Stimulated activated CD4-positive, alpha-beta T cell treated with anti-CD3 and anti-CD28 coated beads, Interleukin-1b, Interleukin-23, amount 100 ng/mL, for 48 hours (primary cell): ENCODE measurements around the gene IL1RAPL1.
"Not testable (repeated sequence)": the region's sequence is repeated elsewhere in the genome, so short reads cannot be mapped to it uniquely, and the experiment has no call there.

Experiments used
- DNase-seq: peaks from one replicate; pipeline ENCODE4 v3.0.0-alpha.2; 2020

The IL1RAPL1 gene

GRCh38 chrX:28800671-28801070, 213.4 kb downstream of the IL1RAPL1 start:
- DNase-seq = not testable (repeated sequence)

GRCh38 chrX:28802625-28803024, 215.4 kb downstream of the IL1RAPL1 start:
- no peak for DNase-seq

GRCh38 chrX:28835991-28836390, 248.7 kb downstream of the IL1RAPL1 start:
- no peak for DNase-seq

GRCh38 chrX:28843817-28844216, 256.6 kb downstream of the IL1RAPL1 start:
- DNase-seq = no peak

GRCh38 chrX:28847423-28847822, 260.2 kb downstream of the IL1RAPL1 start:
- DNase-seq = no peak

GRCh38 chrX:28848707-28849106, 261.5 kb downstream of the IL1RAPL1 start:
- no peak for DNase-seq

- DNase-seq = no peak
Observed at GRCh38 chrX:28850955-28851354, 263.7 kb downstream of the IL1RAPL1 start.

GRCh38 chrX:28851871-28852270, 264.6 kb downstream of the IL1RAPL1 start:
- no peak for DNase-seq

- DNase-seq = no peak
Observed at GRCh38 chrX:28854637-28855036, 267.4 kb downstream of the IL1RAPL1 start.

- no peak for DNase-seq
Observed at GRCh38 chrX:28876408-28876807, 289.2 kb downstream of the IL1RAPL1 start.

GRCh38 chrX:28876901-28877300, 289.7 kb downstream of the IL1RAPL1 start:
- DNase-seq = no peak

- DNase-seq = no peak
Observed at GRCh38 chrX:28880136-28880535, 292.9 kb downstream of the IL1RAPL1 start.

- no peak for DNase-seq
Observed at GRCh38 chrX:28884823-28885222, 297.6 kb downstream of the IL1RAPL1 start.

GRCh38 chrX:28888416-28888815, 301.2 kb downstream of the IL1RAPL1 start:
- no peak for DNase-seq

GRCh38 chrX:28889591-28890090, 302.4 kb downstream of the IL1RAPL1 start:
- no peak for DNase-seq

GRCh38 chrX:28901637-28902036, 314.4 kb downstream of the IL1RAPL1 start:
- DNase-seq = no peak

- DNase-seq = no peak
Observed at GRCh38 chrX:28910487-28910886, 323.2 kb downstream of the IL1RAPL1 start.

- no peak for DNase-seq
Observed at GRCh38 chrX:28920153-28920943, 333.1 kb downstream of the IL1RAPL1 start.

- DNase-seq = no peak
Observed at GRCh38 chrX:28922106-28922505, 334.9 kb downstream of the IL1RAPL1 start.

GRCh38 chrX:28946846-28947245, 359.6 kb downstream of the IL1RAPL1 start:
- DNase-seq = no peak

GRCh38 chrX:28960063-28960462, 372.8 kb downstream of the IL1RAPL1 start:
- DNase-seq = no peak

GRCh38 chrX:28966331-28966730, 379.1 kb downstream of the IL1RAPL1 start:
- DNase-seq = no peak

GRCh38 chrX:28969126-28969525, 381.9 kb downstream of the IL1RAPL1 start:
- DNase-seq = no peak

GRCh38 chrX:28979877-28980276, 392.6 kb downstream of the IL1RAPL1 start:
- no peak for DNase-seq

GRCh38 chrX:28981952-28982351, 394.7 kb downstream of the IL1RAPL1 start:
- no peak for DNase-seq
